Neural progenitor cell (in vitro differentiated cells): Measurements from ENCODE around the gene LINGO3. TPM values are rescaled to one million over a fixed set of nuclear protein-coding genes. Genes with fewer than 3 reads are reported as not detected.

Experiments used
- DNase-seq: peaks from one replicate; pipeline ENCODE4 v3.0.0-alpha.2; 2016; ENCODE audit warnings: low spot score
- H2AFZ ChIP-seq: fragments of 200-600 bp; sonication (generic); replicated peaks from 2 replicates; pipeline ENCODE4 v1.6.1; 2016; ENCODE audit warnings: antibody characterized with exemption
- H3F3A ChIP-seq: fragments of 200-600 bp; sonication (generic); 2 replicates; pipeline ENCODE4 v1.6.1; 2016; ENCODE audit warnings: antibody characterized with exemption, low read depth
- H3K27ac ChIP-seq: fragments of 200-600 bp; sonication (generic); 2 replicates; pipeline ENCODE4 v1.5.1; 2016; ENCODE audit warnings: mild to moderate bottlenecking
- H3K27me3 ChIP-seq: fragments of 200-600 bp; sonication (generic); 2 replicates; pipeline ENCODE4 v1.6.1; 2016; ENCODE audit warnings: mild to moderate bottlenecking, moderate library complexity
- H3K36me3 ChIP-seq: fragments of 200-600 bp; sonication (generic); 2 replicates; pipeline ENCODE4 v1.5.1; 2016
- H3K4me1 ChIP-seq: fragments of 200-600 bp; sonication (generic); 2 replicates; pipeline ENCODE4 v1.6.1; 2016; ENCODE audit warnings: mixed run types
- H3K4me2 ChIP-seq: fragments of 200-600 bp; sonication (generic); 2 replicates; pipeline ENCODE4 v1.6.1; 2016
- H3K4me3 ChIP-seq: fragments of 200-600 bp; sonication (generic); 2 replicates; pipeline ENCODE4 v1.5.1; 2016
- H3K79me2 ChIP-seq: fragments of 200-600 bp; sonication (generic); 2 replicates; pipeline ENCODE4 v1.6.1; 2016; ENCODE audit warnings: low read depth
- H3K9ac ChIP-seq: fragments of 200-600 bp; sonication (generic); 2 replicates; pipeline ENCODE4 v1.6.1; 2016
- H3K9me3 ChIP-seq: fragments of 200-600 bp; sonication (generic); 2 replicates; pipeline ENCODE4 v1.5.1; 2016; ENCODE audit warnings: low read depth
- H4K20me1 ChIP-seq: fragments of 200-600 bp; sonication (generic); 2 replicates; pipeline ENCODE4 v1.6.1; 2016; ENCODE audit warnings: low read depth
- H3K27ac Mint-ChIP-seq: 3 replicates; pipeline ENCODE4 v1.8.0; 2021; ENCODE audit warnings: mixed read lengths
- H3K27me3 Mint-ChIP-seq: 2 replicates; pipeline ENCODE4 v1.8.0; 2022; ENCODE audit warnings: low read depth, mild to moderate bottlenecking, inconsistent platforms, moderate library complexity, mixed read lengths; ENCODE audit not compliant: insufficient read depth
- H3K36me3 Mint-ChIP-seq: 3 replicates; pipeline ENCODE4 v1.8.0; 2021; ENCODE audit warnings: mixed read lengths
- H3K4me1 Mint-ChIP-seq: 3 replicates; pipeline ENCODE4 v1.8.0; 2021; ENCODE audit warnings: mixed read lengths
- H3K4me3 Mint-ChIP-seq: 3 replicates; pipeline ENCODE4 v1.8.0; 2021; ENCODE audit warnings: mild to moderate bottlenecking, moderate library complexity, mixed read lengths
- H3K9me3 Mint-ChIP-seq: 3 replicates; pipeline ENCODE4 v1.8.0; 2020; ENCODE audit warnings: mixed read lengths
- EZH2 ChIP-seq: fragments of 200-600 bp; sonication (generic); IDR thresholded peaks from 2 replicates; pipeline ENCODE4 v1.6.1; 2017; ENCODE audit warnings: antibody characterized with exemption, mild to moderate bottlenecking, moderate library complexity
- EZH2phosphoT487 ChIP-seq: fragments of 200-600 bp; sonication (generic); IDR thresholded peaks from 2 replicates; pipeline ENCODE4 v1.6.1; 2017; ENCODE audit warnings: antibody characterized with exemption
- total RNA-seq: library from RNA; depleted of rRNA; stranded (reverse); fragments of >200 nt; gene quantifications from 2 replicates; pipeline ENCODE4 v1.2.3, GENCODE V29; 2015; ENCODE audit warnings: low replicate concordance
- TF ChIP-seq, protein P1 (sequence below): fragments of 200-600 bp; sonication (generic); IDR thresholded peaks from 2 replicates; pipeline ENCODE4 v1.5.1; 2017; ENCODE audit warnings: antibody characterized with exemption, mild to moderate bottlenecking

Gene LINGO3
- total RNA-seq, 1 donor from 2014 or later: not detected

DNA sequence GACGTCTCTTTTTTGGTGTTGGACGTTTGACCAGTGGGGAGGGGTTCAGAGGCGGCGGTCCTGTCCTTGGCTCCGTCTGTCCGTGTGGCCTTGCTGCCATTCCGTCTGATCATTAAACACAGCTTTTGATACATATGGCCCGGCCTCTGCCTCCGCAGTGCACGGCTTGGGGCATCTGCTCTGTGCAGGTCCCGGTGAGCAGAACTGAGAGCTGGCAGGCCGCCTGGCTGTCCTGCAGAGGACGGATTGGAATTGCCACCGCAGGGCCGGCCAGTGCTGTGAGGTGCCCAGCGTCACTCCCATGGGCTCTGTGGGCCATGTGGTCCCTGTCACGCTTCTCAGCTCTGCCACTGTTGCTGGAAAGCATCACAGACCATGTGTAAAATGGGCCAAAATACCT, 46.7 kb upstream of the LINGO3 start:
- Mint-ChIP-seq H3K9me3 (no peaks in the 10 kb centered on the region), H3K4me1 (no peaks in the 10 kb centered on the region), H3K4me3 (no peak overlapping the region), H3K27ac (no peak overlapping the region), H3K27me3 (peaks cover 13% of the 10 kb centered on the region), H3K36me3 (no peaks in the 10 kb centered on the region)
- H3K27me3 ChIP-seq: peaks cover 18% of the 10 kb centered on the region
- H3K4me3 ChIP-seq: no peak overlapping the region
- H3K9ac ChIP-seq: no peak overlapping the region
- H3K27ac ChIP-seq: no peak overlapping the region
- no peak for DNase-seq
- no peaks in the 10 kb centered on the region for H3K79me2 ChIP-seq
- H3K9me3 ChIP-seq: no peaks in the 10 kb centered on the region
- H3K4me2 ChIP-seq: no peak overlapping the region
- H3K36me3 ChIP-seq: no peaks in the 10 kb centered on the region
- peaks cover 10% of the 10 kb centered on the region for H3F3A ChIP-seq
- H3K4me1 ChIP-seq: no peaks in the 10 kb centered on the region
- no peaks in the 10 kb centered on the region for H4K20me1 ChIP-seq
- TF ChIP-seq, protein P1, sequence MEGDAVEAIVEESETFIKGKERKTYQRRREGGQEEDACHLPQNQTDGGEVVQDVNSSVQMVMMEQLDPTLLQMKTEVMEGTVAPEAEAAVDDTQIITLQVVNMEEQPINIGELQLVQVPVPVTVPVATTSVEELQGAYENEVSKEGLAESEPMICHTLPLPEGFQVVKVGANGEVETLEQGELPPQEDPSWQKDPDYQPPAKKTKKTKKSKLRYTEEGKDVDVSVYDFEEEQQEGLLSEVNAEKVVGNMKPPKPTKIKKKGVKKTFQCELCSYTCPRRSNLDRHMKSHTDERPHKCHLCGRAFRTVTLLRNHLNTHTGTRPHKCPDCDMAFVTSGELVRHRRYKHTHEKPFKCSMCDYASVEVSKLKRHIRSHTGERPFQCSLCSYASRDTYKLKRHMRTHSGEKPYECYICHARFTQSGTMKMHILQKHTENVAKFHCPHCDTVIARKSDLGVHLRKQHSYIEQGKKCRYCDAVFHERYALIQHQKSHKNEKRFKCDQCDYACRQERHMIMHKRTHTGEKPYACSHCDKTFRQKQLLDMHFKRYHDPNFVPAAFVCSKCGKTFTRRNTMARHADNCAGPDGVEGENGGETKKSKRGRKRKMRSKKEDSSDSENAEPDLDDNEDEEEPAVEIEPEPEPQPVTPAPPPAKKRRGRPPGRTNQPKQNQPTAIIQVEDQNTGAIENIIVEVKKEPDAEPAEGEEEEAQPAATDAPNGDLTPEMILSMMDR: no peak
- TF ChIP-seq EZH2phosphoT487 (no peak), EZH2 (no peak)
- H2AFZ ChIP-seq: no peak overlapping the region

GRCh38 chr19:2353887-2354592, 46.1 kb upstream of the LINGO3 start:
- H4K20me1 ChIP-seq: no peaks in the 10 kb centered on the region
- no peak overlapping the region for H2AFZ ChIP-seq
- TF ChIP-seq, protein P1: no peak
- TF ChIP-seq EZH2phosphoT487 (no peak), EZH2 (no peak)
- Mint-ChIP-seq H3K4me3 (no peak overlapping the region), H3K4me1 (no peaks in the 10 kb centered on the region), H3K27me3 (peaks cover 10% of the 10 kb centered on the region), H3K9me3 (no peaks in the 10 kb centered on the region), H3K27ac (no peak overlapping the region), H3K36me3 (no peaks in the 10 kb centered on the region)
- no peaks in the 10 kb centered on the region for H3K79me2 ChIP-seq
- no peak for DNase-seq
- peaks cover 11% of the 10 kb centered on the region for H3K27me3 ChIP-seq
- H3K4me3 ChIP-seq: no peak overlapping the region
- H3K9me3 ChIP-seq: no peaks in the 10 kb centered on the region
- H3K9ac ChIP-seq: no peak overlapping the region
- no peak overlapping the region for H3K4me2 ChIP-seq
- no peak overlapping the region for H3K27ac ChIP-seq
- no peaks in the 10 kb centered on the region for H3K4me1 ChIP-seq
- no peaks in the 10 kb centered on the region for H3K36me3 ChIP-seq
- peaks cover 10% of the 10 kb centered on the region for H3F3A ChIP-seq

DNA sequence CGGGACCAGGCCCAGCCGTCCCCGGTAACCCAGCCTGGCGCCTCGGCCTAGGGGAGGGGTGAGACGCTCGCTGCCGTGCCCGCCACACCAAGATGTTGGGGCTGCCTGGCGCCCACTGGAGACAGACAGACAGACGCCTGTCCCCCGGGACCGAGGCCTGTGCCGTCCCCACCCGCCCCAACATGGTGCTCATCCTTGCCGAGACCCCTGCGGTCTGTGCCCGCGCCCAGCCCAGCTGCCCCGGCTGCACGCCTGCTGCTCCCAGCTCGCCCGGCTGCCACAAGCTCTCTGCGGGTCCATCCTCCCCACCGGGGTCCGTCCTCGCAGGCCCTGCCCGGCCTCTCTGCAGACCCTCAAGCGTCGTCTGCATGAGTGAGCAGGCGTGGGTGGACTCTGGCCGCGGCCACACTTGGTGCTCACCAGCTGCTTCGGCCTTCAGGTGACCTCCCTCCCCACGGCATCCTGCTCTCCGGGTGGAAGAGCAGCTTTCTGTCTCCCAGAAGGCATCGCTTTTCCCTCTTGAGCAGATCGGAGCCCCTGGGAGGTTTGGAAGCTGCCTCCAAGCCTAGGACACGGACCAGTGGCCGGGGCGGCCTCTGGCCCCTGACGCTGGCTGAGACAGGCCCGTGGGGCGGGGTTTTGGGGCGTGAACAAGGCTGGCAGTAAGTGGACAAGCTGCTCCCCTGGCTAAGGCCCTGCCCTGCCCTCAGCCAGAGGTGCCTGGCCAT, 45.4 kb upstream of the LINGO3 start:
- Mint-ChIP-seq H3K27me3 (peaks cover 5% of the 10 kb centered on the region), H3K27ac (no peak overlapping the region), H3K36me3 (no peaks in the 10 kb centered on the region), H3K9me3 (no peaks in the 10 kb centered on the region), H3K4me3 (no peak overlapping the region), H3K4me1 (no peaks in the 10 kb centered on the region)
- Histone ChIP-seq H3K9me3 (no peaks in the 10 kb centered on the region), H3K4me2 (no peak overlapping the region), H3K4me3 (no peak overlapping the region), H3K79me2 (no peaks in the 10 kb centered on the region), H2AFZ (no peak overlapping the region), H3K27ac (no peak overlapping the region), H3K4me1 (no peaks in the 10 kb centered on the region), H3K9ac (no peak overlapping the region), H3K27me3 (peaks cover 4% of the 10 kb centered on the region), H3K36me3 (no peaks in the 10 kb centered on the region), H4K20me1 (no peaks in the 10 kb centered on the region), H3F3A (peaks cover 10% of the 10 kb centered on the region)
- TF ChIP-seq EZH2phosphoT487 (no peak), EZH2 (no peak)
- TF ChIP-seq, protein P1: no peak
- DNase-seq: no peak
